ENCODE data around the gene TMOD3. TPM values are rescaled to one million over a fixed set of nuclear protein-coding genes. Genes with fewer than 3 reads are reported as not detected.

The TMOD3 gene
- total RNA-seq, 1 donor from 2014 or later: 30.9 TPM

- intact Hi-C loops (cut with micrococcal nuclease): no loop called here
- H3K27me3 ChIP-seq (ENCODE audit: low read depth): no peaks in the 10 kb centered on the region
- H3K4me3 ChIP-seq: no peak overlapping the region
- no peak for DNase-seq
- no peak overlapping the region for H3K27ac ChIP-seq (replicated peaks)
- H3K4me1 ChIP-seq: no peaks in the 10 kb centered on the region
- no peaks in the 10 kb centered on the region for H3K9me3 ChIP-seq (replicated peaks)
- TF ChIP-seq, protein P1, sequence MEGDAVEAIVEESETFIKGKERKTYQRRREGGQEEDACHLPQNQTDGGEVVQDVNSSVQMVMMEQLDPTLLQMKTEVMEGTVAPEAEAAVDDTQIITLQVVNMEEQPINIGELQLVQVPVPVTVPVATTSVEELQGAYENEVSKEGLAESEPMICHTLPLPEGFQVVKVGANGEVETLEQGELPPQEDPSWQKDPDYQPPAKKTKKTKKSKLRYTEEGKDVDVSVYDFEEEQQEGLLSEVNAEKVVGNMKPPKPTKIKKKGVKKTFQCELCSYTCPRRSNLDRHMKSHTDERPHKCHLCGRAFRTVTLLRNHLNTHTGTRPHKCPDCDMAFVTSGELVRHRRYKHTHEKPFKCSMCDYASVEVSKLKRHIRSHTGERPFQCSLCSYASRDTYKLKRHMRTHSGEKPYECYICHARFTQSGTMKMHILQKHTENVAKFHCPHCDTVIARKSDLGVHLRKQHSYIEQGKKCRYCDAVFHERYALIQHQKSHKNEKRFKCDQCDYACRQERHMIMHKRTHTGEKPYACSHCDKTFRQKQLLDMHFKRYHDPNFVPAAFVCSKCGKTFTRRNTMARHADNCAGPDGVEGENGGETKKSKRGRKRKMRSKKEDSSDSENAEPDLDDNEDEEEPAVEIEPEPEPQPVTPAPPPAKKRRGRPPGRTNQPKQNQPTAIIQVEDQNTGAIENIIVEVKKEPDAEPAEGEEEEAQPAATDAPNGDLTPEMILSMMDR (IDR thresholded peaks at IDR 0.05; ENCODE audit: borderline replicate concordance): no peak
- H3K36me3 ChIP-seq: peaks cover 99% of the 10 kb centered on the region
These were observed 123.4 kb downstream of the TMOD3 start for GRCh38 chr15:51952805-51953204.

GRCh38 chr15:51955504-51955903, 126.1 kb downstream of the TMOD3 start:
- Histone ChIP-seq H3K4me1 (no peaks in the 10 kb centered on the region), H3K27me3 (ENCODE audit: low read depth) (no peaks in the 10 kb centered on the region), H3K27ac (replicated peaks) (no peak overlapping the region), H3K36me3 (peaks cover 97% of the 10 kb centered on the region), H3K4me3 (no peak overlapping the region), H3K9me3 (replicated peaks) (no peaks in the 10 kb centered on the region)
- DNase-seq: no peak
- TF ChIP-seq, protein P1 (IDR thresholded peaks at IDR 0.05; ENCODE audit: borderline replicate concordance): no peak
- intact Hi-C loops (cut with micrococcal nuclease): no loop called here

Other genes starting within 250 kb of the TMOD3 start
- 7.4 TPM for gene DMXL2, start 206.9 kb upstream of the TMOD3 start, total RNA-seq
- not detected for gene SCG3, start 148.2 kb upstream of the TMOD3 start, total RNA-seq
- 4.2 TPM for gene LYSMD2, start 92.0 kb upstream of the TMOD3 start, total RNA-seq
- gene TMOD2, start 78.1 kb upstream of the TMOD3 start, total RNA-seq: 5.1 TPM
- gene LEO1, start 142.1 kb downstream of the TMOD3 start, total RNA-seq: 9.7 TPM
- 19.2 TPM for gene MAPK6, start 189.6 kb downstream of the TMOD3 start, total RNA-seq